ENCODE measurements around the gene BCR. TPM values are rescaled to one million over a fixed set of nuclear protein-coding genes. Genes with fewer than 3 reads are reported as not detected.

The BCR gene
- total and polyA plus RNA-seq, 2 donors (not counting 1 experiment from before 2014, with no cell fraction given) = 30.2 to 46.4 TPM

DNA sequence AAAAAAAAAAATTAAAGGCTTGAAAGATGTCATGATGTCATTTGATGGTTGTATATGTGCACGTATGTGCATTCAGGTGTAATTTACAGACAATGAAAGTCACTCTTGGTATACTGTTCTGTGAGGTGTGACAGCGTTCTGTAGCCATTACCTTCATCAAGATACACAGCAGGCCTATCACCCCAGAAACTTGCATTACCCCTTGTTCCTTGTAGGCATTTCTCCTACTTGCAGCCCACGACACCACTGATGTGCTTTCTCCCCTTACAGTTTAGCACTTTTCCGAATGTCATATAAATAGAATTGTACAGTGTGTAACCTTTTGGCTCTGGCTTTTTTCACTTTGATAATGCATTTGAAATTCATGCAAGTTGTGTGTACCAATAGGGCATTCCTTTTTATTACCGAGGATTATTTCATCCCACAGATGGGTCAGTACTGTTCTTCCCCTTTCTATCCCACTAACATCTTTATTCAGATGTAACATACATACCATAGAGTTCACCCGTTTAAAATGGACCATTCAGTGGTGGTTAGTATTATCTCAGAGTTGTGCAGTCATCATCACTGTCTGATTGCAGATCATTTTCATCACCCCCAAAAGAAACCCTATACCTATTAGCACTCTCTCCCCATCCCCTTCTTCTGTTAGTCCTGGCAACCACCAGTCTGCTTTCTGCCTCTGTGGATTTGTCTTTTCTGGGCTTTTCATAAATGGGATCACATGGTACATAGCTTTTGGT is 30.3 kb downstream of the BCR start:
- Mint-ChIP-seq H3K4me1 (peaks cover 57% of the 10 kb centered on the region), H3K27ac (no peak overlapping the region)
- CTCF ChIA-PET = interaction anchor here (0.7 to 3.8 kb wide), 3 partner anchors 8 to 71 kb away, joined by 3 to 13 read pairs (median 4); no protein-coding TSS in a partner anchor

DNA sequence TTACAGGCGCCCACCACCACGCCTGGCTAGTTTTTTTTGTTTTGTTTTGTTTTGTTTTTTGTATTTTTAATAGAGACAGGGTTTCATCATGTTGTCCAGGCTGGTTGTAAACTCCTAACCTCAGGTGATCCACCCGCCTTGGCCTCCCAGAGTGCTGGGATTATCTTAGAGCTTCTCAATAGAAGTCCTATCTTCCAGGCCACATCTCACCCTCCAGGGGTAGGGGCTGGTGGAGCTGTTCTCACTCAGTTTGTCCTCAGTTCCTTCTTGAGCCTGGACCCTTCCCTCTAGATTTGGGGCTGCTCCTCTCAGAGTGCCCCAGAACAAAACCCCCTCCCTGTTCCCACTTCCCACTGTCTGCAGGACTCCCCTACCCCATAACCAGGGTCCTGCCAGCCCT is 31.3 kb downstream of the BCR start:
- TF ChIP-seq EZH2 (IDR thresholded peaks at IDR 0.05; ENCODE audit: borderline replicate concordance, insufficient read depth, low read depth, low read length, poor library complexity, severe bottlenecking) = no peak
- TF ChIP-seq, protein P1, sequence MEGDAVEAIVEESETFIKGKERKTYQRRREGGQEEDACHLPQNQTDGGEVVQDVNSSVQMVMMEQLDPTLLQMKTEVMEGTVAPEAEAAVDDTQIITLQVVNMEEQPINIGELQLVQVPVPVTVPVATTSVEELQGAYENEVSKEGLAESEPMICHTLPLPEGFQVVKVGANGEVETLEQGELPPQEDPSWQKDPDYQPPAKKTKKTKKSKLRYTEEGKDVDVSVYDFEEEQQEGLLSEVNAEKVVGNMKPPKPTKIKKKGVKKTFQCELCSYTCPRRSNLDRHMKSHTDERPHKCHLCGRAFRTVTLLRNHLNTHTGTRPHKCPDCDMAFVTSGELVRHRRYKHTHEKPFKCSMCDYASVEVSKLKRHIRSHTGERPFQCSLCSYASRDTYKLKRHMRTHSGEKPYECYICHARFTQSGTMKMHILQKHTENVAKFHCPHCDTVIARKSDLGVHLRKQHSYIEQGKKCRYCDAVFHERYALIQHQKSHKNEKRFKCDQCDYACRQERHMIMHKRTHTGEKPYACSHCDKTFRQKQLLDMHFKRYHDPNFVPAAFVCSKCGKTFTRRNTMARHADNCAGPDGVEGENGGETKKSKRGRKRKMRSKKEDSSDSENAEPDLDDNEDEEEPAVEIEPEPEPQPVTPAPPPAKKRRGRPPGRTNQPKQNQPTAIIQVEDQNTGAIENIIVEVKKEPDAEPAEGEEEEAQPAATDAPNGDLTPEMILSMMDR (IDR thresholded peaks at IDR 0.05) = no peak
- H3K27ac ChIP-seq (ENCODE audit: low read length in 2 of 2) = no peak overlapping the region
- CTCF ChIA-PET = interaction anchor here (1.1 kb wide), 1 partner anchor 33 kb away, joined by 5 read pairs; no protein-coding TSS in a partner anchor
- ATAC-seq (ENCODE audit: low read depth) = no peak
- H3K27me3 Mint-ChIP-seq = peaks cover 5% of the 10 kb centered on the region
- H3K4me3 ChIP-seq (ENCODE audit: control extremely low read depth in 1 of 5, extremely low read depth in 1 of 5, insufficient read depth in 1 of 5, low read depth in 2 of 5, low read length in 4 of 5) = no peak overlapping the region
- peaks cover 74% of the 10 kb centered on the region for H3K79me2 ChIP-seq (ENCODE audit: control insufficient read depth, insufficient read depth, low read length)
- H3K36me3 ChIP-seq (replicated peaks in 1 of 2; ENCODE audit: control extremely low read depth in 1 of 2, control insufficient read depth in 1 of 2, extremely low read depth in 1 of 2, insufficient read depth in 2 of 2, low read length in 1 of 2) = no peaks in the 10 kb centered on the region
- no peaks in the 10 kb centered on the region for H3K9me3 ChIP-seq (ENCODE audit: control extremely low read depth in 1 of 3, control insufficient read depth in 2 of 3, insufficient read depth in 1 of 3, low read length in 2 of 3)
- peaks cover 56% of the 10 kb centered on the region for H4K20me1 ChIP-seq (ENCODE audit: control insufficient read depth, insufficient read depth, low read length, poor library complexity, severe bottlenecking)
- H3K4me3 Mint-ChIP-seq = no peak overlapping the region
- H3K4me2 ChIP-seq (replicated peaks; ENCODE audit: low read depth, low read length, poor library complexity, severe bottlenecking) = no peak overlapping the region
- no peak overlapping the region for H3K27ac Mint-ChIP-seq
- POLR2A ChIA-PET = interaction anchor here (0.9 kb wide), 1 partner anchor 8 kb away, joined by 3 read pairs; no protein-coding TSS in a partner anchor
- peaks cover 67% of the 10 kb centered on the region for H3K4me1 Mint-ChIP-seq
- no peaks in the 10 kb centered on the region for H3K27me3 ChIP-seq (replicated peaks in 1 of 4; ENCODE audit: control extremely low read depth in 1 of 4, control insufficient read depth in 3 of 4, insufficient read depth in 4 of 4, low read length in 3 of 4)
- H3K4me1 ChIP-seq (ENCODE audit: control insufficient read depth in 2 of 2, insufficient read depth in 2 of 2, low read length in 2 of 2) = peaks cover 47 to 51% of the 10 kb centered on the region in 2 donors
- no peak overlapping the region for H2AFZ ChIP-seq (ENCODE audit: insufficient read depth, low read depth, low read length, poor library complexity, severe bottlenecking)
- no peaks in the 10 kb centered on the region for H3K9me3 Mint-ChIP-seq (ENCODE audit: insufficient read depth)
- no peak for DNase-seq
- H3K9ac ChIP-seq (ENCODE audit: low read length) = no peak overlapping the region
- WGBS (ENCODE audit: insufficient coverage) = no CpG with 5 or more reads among the region's 3 CpGs
- intact Hi-C loops (cut with micrococcal nuclease) = no loop called here

More for the DNA sequence above, 30.3 kb downstream of the BCR start:
- H3K9ac ChIP-seq (ENCODE audit: low read length) = no peak overlapping the region
- H3K9me3 ChIP-seq (ENCODE audit: control extremely low read depth in 1 of 3, control insufficient read depth in 2 of 3, insufficient read depth in 1 of 3, low read length in 2 of 3) = no peaks in the 10 kb centered on the region
- H2AFZ ChIP-seq (ENCODE audit: insufficient read depth, low read depth, low read length, poor library complexity, severe bottlenecking) = no peak overlapping the region
- H3K4me2 ChIP-seq (replicated peaks; ENCODE audit: low read depth, low read length, poor library complexity, severe bottlenecking) = no peak overlapping the region
- H3K27ac ChIP-seq (ENCODE audit: low read length in 2 of 2) = no peak overlapping the region
- Mint-ChIP-seq H3K4me3 (no peak overlapping the region), H3K27me3 (peaks cover 5% of the 10 kb centered on the region), H3K9me3 (ENCODE audit: insufficient read depth) (no peaks in the 10 kb centered on the region)
- H4K20me1 ChIP-seq (ENCODE audit: control insufficient read depth, insufficient read depth, low read length, poor library complexity, severe bottlenecking) = peaks cover 55% of the 10 kb centered on the region
- TF ChIP-seq, protein P1 (IDR thresholded peaks at IDR 0.05) = no peak
- no peak for TF ChIP-seq EZH2 (IDR thresholded peaks at IDR 0.05; ENCODE audit: borderline replicate concordance, insufficient read depth, low read depth, low read length, poor library complexity, severe bottlenecking)
- no peak overlapping the region for H3K4me3 ChIP-seq (ENCODE audit: control extremely low read depth in 1 of 5, extremely low read depth in 1 of 5, insufficient read depth in 1 of 5, low read depth in 2 of 5, low read length in 4 of 5)
- intact Hi-C loops (cut with micrococcal nuclease) = no loop called here
- peaks cover 36 to 41% of the 10 kb centered on the region in 2 donors for H3K4me1 ChIP-seq (ENCODE audit: control insufficient read depth in 2 of 2, insufficient read depth in 2 of 2, low read length in 2 of 2)
- no peaks in the 10 kb centered on the region for H3K27me3 ChIP-seq (replicated peaks in 1 of 4; ENCODE audit: control extremely low read depth in 1 of 4, control insufficient read depth in 3 of 4, insufficient read depth in 4 of 4, low read length in 3 of 4)
- ATAC-seq (ENCODE audit: low read depth) (no peak), DNase-seq (no peak)
- WGBS (ENCODE audit: insufficient coverage) = no CpG with 5 or more reads among the region's 6 CpGs
- POLR2A ChIA-PET = no interaction called here
- no peaks in the 10 kb centered on the region for H3K36me3 ChIP-seq (replicated peaks in 1 of 2; ENCODE audit: control extremely low read depth in 1 of 2, control insufficient read depth in 1 of 2, extremely low read depth in 1 of 2, insufficient read depth in 2 of 2, low read length in 1 of 2)
- H3K79me2 ChIP-seq (ENCODE audit: control insufficient read depth, insufficient read depth, low read length) = peaks cover 68% of the 10 kb centered on the region

Data from B cell (primary cell).